DND-41 (cell line): ENCODE data around the gene MRPL20.

Experiments used
- ATAC-seq: fragments of 200-7000 bp; cut with Tn5 transposase; 3 replicates; pipeline ENCODE4 v1.9.1; 2021; ENCODE audit warnings: low read depth; ENCODE audit not compliant: insufficient read depth
- DNase-seq: peaks from one replicate; pipeline ENCODE4 v3.0.0-alpha.2; 2020
- H2AFZ ChIP-seq: 2 replicates; pipeline ENCODE4 v1.6.0; 2012; ENCODE audit warnings: low read depth, low read length
- H3K27ac ChIP-seq: 2 replicates; pipeline ENCODE4 v1.5.1; 2012; ENCODE audit warnings: low read length, inconsistent platforms
- H3K27me3 ChIP-seq: fragments of 200-600 bp; sonication (generic); 2 replicates; pipeline ENCODE4 v1.6.0; 2012; ENCODE audit warnings: low read length, mild to moderate bottlenecking, inconsistent platforms; ENCODE audit not compliant: insufficient read depth, poor library complexity
- H3K36me3 ChIP-seq: 2 replicates; pipeline ENCODE4 v1.5.1; 2012; ENCODE audit warnings: low read length, inconsistent platforms; ENCODE audit not compliant: insufficient read depth
- H3K4me1 ChIP-seq: 2 replicates; pipeline ENCODE4 v1.5.1; 2012; ENCODE audit warnings: mild to moderate bottlenecking, low read length; ENCODE audit not compliant: insufficient read depth
- H3K4me2 ChIP-seq: 2 replicates; pipeline ENCODE4 v1.6.0; 2012; ENCODE audit warnings: mild to moderate bottlenecking, moderate library complexity, low read length, inconsistent platforms; ENCODE audit not compliant: insufficient read depth
- H3K4me3 ChIP-seq, 2 experiments: fragments of 200-600 bp in 1 of 2; shearing (Covaris generic) in 1 of 2; 2 replicates each; pipeline ENCODE4 v1.5.1; 2012 to 2016; ENCODE audit warnings: inconsistent platforms in 2 of 2, low read length in 2 of 2, mild to moderate bottlenecking in 2 of 2, low read depth in 1 of 2, moderate library complexity in 1 of 2
- H3K79me2 ChIP-seq: 2 replicates; pipeline ENCODE4 v1.6.0; 2012; ENCODE audit warnings: low read length, inconsistent platforms; ENCODE audit not compliant: insufficient read depth
- H3K9ac ChIP-seq: 2 replicates; pipeline ENCODE4 v1.6.0; 2012; ENCODE audit warnings: low read depth, mild to moderate bottlenecking, inconsistent platforms, low read length, moderate library complexity
- H3K9me3 ChIP-seq: 2 replicates; pipeline ENCODE4 v1.5.1; 2012; ENCODE audit warnings: low read length, moderate library complexity, mild to moderate bottlenecking, inconsistent platforms; ENCODE audit not compliant: insufficient read depth, severe bottlenecking
- H4K20me1 ChIP-seq: 2 replicates; pipeline ENCODE4 v1.6.0; 2012; ENCODE audit warnings: low read length; ENCODE audit not compliant: insufficient read depth
- EZH2 ChIP-seq: IDR thresholded peaks from 3 replicates; pipeline ENCODE4 v1.6.1; 2012; ENCODE audit warnings: borderline replicate concordance, low read depth, mild to moderate bottlenecking, moderate library complexity, low read length, inconsistent platforms; ENCODE audit not compliant: severe bottlenecking
- TF ChIP-seq, protein P1 (sequence below): IDR thresholded peaks from 2 replicates; pipeline ENCODE4 v1.5.1; 2012; ENCODE audit warnings: borderline replicate concordance, low read length, moderate library complexity, mild to moderate bottlenecking; ENCODE audit not compliant: poor library complexity, severe bottlenecking; ENCODE audit errors: extremely low read depth

MRPL20 gene

GRCh38 chr1:1432951-1433803 is 26.1 kb upstream of the MRPL20 start:
- H3K79me2 ChIP-seq, result no peaks in the 10 kb centered on the region
- H3K4me3 ChIP-seq, result no peak overlapping the region
- H3K27ac ChIP-seq, result no peak overlapping the region
- no peak overlapping the region for H2AFZ ChIP-seq
- no peaks in the 10 kb centered on the region for H3K27me3 ChIP-seq
- ATAC-seq (no peak), DNase-seq (no peak)
- no peaks in the 10 kb centered on the region for H3K9me3 ChIP-seq
- H4K20me1 ChIP-seq, result no peaks in the 10 kb centered on the region
- no peak overlapping the region for H3K4me2 ChIP-seq
- no peaks in the 10 kb centered on the region for H3K4me1 ChIP-seq
- TF ChIP-seq, protein P1, sequence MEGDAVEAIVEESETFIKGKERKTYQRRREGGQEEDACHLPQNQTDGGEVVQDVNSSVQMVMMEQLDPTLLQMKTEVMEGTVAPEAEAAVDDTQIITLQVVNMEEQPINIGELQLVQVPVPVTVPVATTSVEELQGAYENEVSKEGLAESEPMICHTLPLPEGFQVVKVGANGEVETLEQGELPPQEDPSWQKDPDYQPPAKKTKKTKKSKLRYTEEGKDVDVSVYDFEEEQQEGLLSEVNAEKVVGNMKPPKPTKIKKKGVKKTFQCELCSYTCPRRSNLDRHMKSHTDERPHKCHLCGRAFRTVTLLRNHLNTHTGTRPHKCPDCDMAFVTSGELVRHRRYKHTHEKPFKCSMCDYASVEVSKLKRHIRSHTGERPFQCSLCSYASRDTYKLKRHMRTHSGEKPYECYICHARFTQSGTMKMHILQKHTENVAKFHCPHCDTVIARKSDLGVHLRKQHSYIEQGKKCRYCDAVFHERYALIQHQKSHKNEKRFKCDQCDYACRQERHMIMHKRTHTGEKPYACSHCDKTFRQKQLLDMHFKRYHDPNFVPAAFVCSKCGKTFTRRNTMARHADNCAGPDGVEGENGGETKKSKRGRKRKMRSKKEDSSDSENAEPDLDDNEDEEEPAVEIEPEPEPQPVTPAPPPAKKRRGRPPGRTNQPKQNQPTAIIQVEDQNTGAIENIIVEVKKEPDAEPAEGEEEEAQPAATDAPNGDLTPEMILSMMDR, result no peak
- TF ChIP-seq EZH2, result no peak
- no peak overlapping the region for H3K9ac ChIP-seq
- H3K36me3 ChIP-seq, result no peaks in the 10 kb centered on the region

DNA sequence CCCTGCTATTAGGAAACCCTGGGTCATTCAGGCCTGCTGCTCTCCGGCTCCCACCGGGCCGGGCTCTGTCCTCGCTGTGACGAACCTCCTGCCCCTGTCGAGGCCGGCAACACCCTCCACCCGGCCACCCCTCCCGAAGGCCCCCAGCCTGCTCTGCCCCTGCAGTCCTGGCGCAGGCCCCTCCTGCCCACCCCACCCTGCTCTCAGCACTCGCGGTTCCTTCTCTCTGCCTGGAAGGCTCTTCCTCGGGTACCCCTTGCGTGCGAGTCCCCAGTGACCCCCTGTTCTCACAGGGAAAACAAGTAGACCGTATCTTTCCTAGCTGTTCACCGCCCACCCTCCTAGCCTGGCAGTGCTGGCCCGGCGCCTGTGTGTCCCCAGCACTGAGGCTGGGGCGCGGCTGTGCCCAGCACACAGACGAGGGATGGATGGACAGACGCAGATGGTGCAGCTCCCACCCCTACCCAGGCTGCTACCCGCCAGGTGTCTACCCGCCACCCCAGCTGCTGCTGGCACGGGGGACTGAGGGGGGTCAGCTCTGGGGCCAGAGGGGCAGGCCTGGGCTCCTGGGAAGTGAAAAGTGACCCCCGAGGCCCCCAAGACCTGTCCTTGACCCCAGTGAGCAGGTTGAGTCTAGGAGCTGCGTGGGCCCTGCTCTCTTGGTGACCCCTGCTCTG is 25.3 kb upstream of the MRPL20 start:
- Histone ChIP-seq H3K27me3 (no peaks in the 10 kb centered on the region), H3K79me2 (no peaks in the 10 kb centered on the region), H3K4me3 (no peak overlapping the region), H3K9me3 (no peaks in the 10 kb centered on the region), H3K4me2 (no peak overlapping the region), H3K27ac (no peak overlapping the region), H4K20me1 (no peaks in the 10 kb centered on the region), H3K36me3 (no peaks in the 10 kb centered on the region), H3K4me1 (no peaks in the 10 kb centered on the region), H3K9ac (no peak overlapping the region), H2AFZ (no peak overlapping the region)
- no peak for ATAC-seq
- DNase-seq, result no peak
- TF ChIP-seq, protein P1, result no peak
- no peak for TF ChIP-seq EZH2

- H3K27ac ChIP-seq, result no peak overlapping the region
- no peaks in the 10 kb centered on the region for H3K36me3 ChIP-seq
- TF ChIP-seq, protein P1, result no peak
- no peak for TF ChIP-seq EZH2
- peaks cover 3% of the 10 kb centered on the region; the same call in 1 of the 2 replicates for H3K4me1 ChIP-seq
- no peaks in the 10 kb centered on the region for H3K79me2 ChIP-seq
- no peak for DNase-seq
- H3K4me2 ChIP-seq, result no peak overlapping the region
- ATAC-seq, result no peak
- H3K4me3 ChIP-seq, result no peak overlapping the region
- H3K9me3 ChIP-seq, result no peaks in the 10 kb centered on the region
- H3K27me3 ChIP-seq, result no peaks in the 10 kb centered on the region
- no peak overlapping the region for H3K9ac ChIP-seq
- no peak overlapping the region for H2AFZ ChIP-seq
- H4K20me1 ChIP-seq, result no peaks in the 10 kb centered on the region
Observed at GRCh38 chr1:1431845-1432273, 24.8 kb upstream of the MRPL20 start.
